CD8-positive, alpha-beta memory T cell (primary cell): ENCODE measurements around the gene FMN1. TPM values are rescaled to one million over a fixed set of nuclear protein-coding genes. Genes with fewer than 3 reads are reported as not detected.

Experiments
- CTCF ChIA-PET: fragments of 350-600 bp; sonication (Branson Sonifier 250); formaldehyde crosslinking; loops from one replicate; lab custom pipeline; 2021; ENCODE audit warnings: antibody characterized with exemption; lab: Charles Lee
- POLR2A ChIA-PET: fragments of 350-600 bp; sonication (Branson Sonifier 250); formaldehyde crosslinking; loops from one replicate; lab custom pipeline; 2021; ENCODE audit warnings: antibody characterized with exemption; lab: Charles Lee
- DNase-seq, 5 donors: peaks; one replicate each; pipeline versions ENCODE4 v3.0.0 to v3.0.0-alpha.2; 2020 to 2022; ENCODE audit warnings: mixed read lengths in 1 of 5
- H3K27ac ChIP-seq: one replicate; pipeline ENCODE4 v1.7.0; 2013; ENCODE audit warnings: low read depth, mild to moderate bottlenecking, low read length, moderate library complexity
- H3K27me3 ChIP-seq: 2 replicates; pipeline ENCODE4 v1.7.0; 2013; ENCODE audit warnings: low read length, mild to moderate bottlenecking; ENCODE audit not compliant: insufficient read depth, poor library complexity, severe bottlenecking
- H3K36me3 ChIP-seq: 2 replicates; pipeline ENCODE4 v1.7.0; 2013; ENCODE audit warnings: mild to moderate bottlenecking, low read length, moderate library complexity; ENCODE audit not compliant: insufficient read depth
- H3K4me1 ChIP-seq: 2 replicates; pipeline ENCODE4 v1.7.0; 2013; ENCODE audit warnings: mild to moderate bottlenecking, low read length, moderate library complexity; ENCODE audit not compliant: insufficient read depth
- H3K4me3 ChIP-seq: 2 replicates; pipeline ENCODE4 v1.7.0; 2013; ENCODE audit warnings: mild to moderate bottlenecking, low read length
- H3K9me3 ChIP-seq: 2 replicates; pipeline ENCODE4 v1.7.0; 2013; ENCODE audit warnings: mild to moderate bottlenecking, low read length
- H3K27ac Mint-ChIP-seq, 8 donors: one replicate each; pipeline ENCODE4 v1.8.0; 2020 to 2021; ENCODE audit warnings: mixed read lengths in 8 of 8, mild to moderate bottlenecking in 6 of 8, inconsistent platforms in 3 of 8, moderate library complexity in 3 of 8
- H3K27me3 Mint-ChIP-seq, 2 donors: one replicate each; pipeline ENCODE4 v1.8.0; 2020 to 2021; ENCODE audit warnings: mixed read lengths in 2 of 2, mild to moderate bottlenecking in 1 of 2, moderate library complexity in 1 of 2
- H3K36me3 Mint-ChIP-seq, 3 donors: one replicate each; pipeline ENCODE4 v1.8.0; 2020 to 2021; ENCODE audit warnings: mixed read lengths in 3 of 3, inconsistent platforms in 1 of 3, mild to moderate bottlenecking in 1 of 3
- H3K4me1 Mint-ChIP-seq, 3 donors: one replicate each; pipeline ENCODE4 v1.8.0; 2020 to 2021; ENCODE audit warnings: mixed read lengths in 3 of 3, inconsistent platforms in 1 of 3, mild to moderate bottlenecking in 1 of 3
- H3K4me3 Mint-ChIP-seq, 7 donors: one replicate each; pipeline ENCODE4 v1.8.0; 2020 to 2021; ENCODE audit warnings: mixed read lengths in 7 of 7, mild to moderate bottlenecking in 6 of 7, moderate library complexity in 4 of 7, inconsistent platforms in 2 of 7
- H3K9me3 Mint-ChIP-seq, 5 donors: one replicate each; pipeline ENCODE4 v1.8.0; 2020 to 2022; ENCODE audit warnings: mixed read lengths in 5 of 5, mild to moderate bottlenecking in 3 of 5, moderate library complexity in 2 of 5, inconsistent platforms in 1 of 5
- polyA plus RNA-seq: library from polyadenylated mRNA; unstranded; fragments of 300-500 nt; fragmentation: Illumina TruSeq; gene quantifications from one replicate; pipeline ENCODE4 v1.2.3, GENCODE V29; 2021
- total RNA-seq, 2 experiments: library from RNA; stranded (reverse); gene quantifications; one replicate each; pipeline ENCODE4 v1.2.3, GENCODE V29; 2021

Gene FMN1
- total and polyA plus RNA-seq, 3 experiments from 2014 or later, result 0.09 to 0.24 (median 0.11) TPM

DNA sequence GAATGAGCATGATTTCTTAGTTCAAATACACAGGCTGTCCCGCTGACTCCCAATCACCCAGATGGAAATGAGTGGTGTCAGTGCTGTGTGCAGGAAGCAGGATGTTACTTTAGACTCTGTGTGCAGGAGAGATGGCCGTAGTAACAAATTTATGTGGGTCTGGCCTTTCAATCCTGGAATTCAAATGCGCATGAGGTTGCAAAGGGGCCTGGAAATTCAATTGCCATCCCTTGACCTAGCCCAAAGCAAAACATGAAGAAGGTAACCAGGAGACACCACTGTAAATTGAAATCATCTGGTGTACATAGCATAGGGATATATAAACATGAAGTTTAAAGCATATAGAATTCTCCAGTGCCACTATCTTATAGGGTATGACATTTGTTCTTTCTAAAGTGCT, 443.5 kb downstream of the FMN1 start:
- POLR2A ChIA-PET, result no interaction called here
- H3K36me3 ChIP-seq, result no peaks in the 10 kb centered on the region
- Mint-ChIP-seq H3K9me3 (peaks cover 0 to 2% (median 0%) of the 10 kb centered on the region in 5 donors), H3K4me3 (no peak overlapping the region), H3K36me3 (no peaks in the 10 kb centered on the region), H3K27me3 (peaks cover 6 to 14% of the 10 kb centered on the region in 2 donors), H3K27ac (no peak overlapping the region), H3K4me1 (no peaks in the 10 kb centered on the region)
- no peak overlapping the region for H3K4me3 ChIP-seq
- no peaks in the 10 kb centered on the region for H3K4me1 ChIP-seq
- no peaks in the 10 kb centered on the region for H3K27me3 ChIP-seq
- CTCF ChIA-PET, result no interaction called here
- no peak overlapping the region for H3K27ac ChIP-seq
- no peaks in the 10 kb centered on the region for H3K9me3 ChIP-seq
- DNase-seq, result no peak

DNA sequence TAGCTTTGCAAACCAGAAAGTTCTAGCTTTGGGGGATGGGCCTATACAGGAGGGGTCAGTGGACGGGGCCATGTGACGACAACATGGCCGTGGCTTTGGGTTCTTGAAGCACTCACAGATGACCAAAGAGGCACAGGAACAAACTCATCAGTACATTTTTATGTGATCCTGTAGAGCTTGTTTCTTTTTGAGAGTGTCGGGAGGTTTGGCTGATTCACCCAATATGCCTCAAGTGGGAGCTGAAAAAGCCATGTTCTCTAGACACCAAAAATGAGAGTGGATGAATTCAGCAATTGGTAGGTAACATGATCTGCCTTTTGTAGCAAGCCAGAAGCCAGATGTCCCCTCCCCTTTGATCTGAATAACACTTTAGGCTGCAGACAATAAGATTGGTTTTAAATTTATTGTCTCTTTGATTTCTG, 446.6 kb downstream of the FMN1 start:
- no peak for DNase-seq
- Mint-ChIP-seq H3K36me3 (no peaks in the 10 kb centered on the region), H3K27me3 (peaks cover 6 to 11% of the 10 kb centered on the region in 2 donors), H3K9me3 (no peaks in the 10 kb centered on the region), H3K4me1 (no peaks in the 10 kb centered on the region), H3K4me3 (peak overlapping the region in 1 of 7 donors; percentile 14), H3K27ac (no peak overlapping the region)
- H3K27ac ChIP-seq, result no peak overlapping the region
- H3K36me3 ChIP-seq, result no peaks in the 10 kb centered on the region
- ChIA-PET POLR2A (no interaction called here), CTCF (interaction anchor here (0.8 kb wide), 1 partner anchor 12 kb away, joined by 3 read pairs; no protein-coding TSS in a partner anchor)
- no peak overlapping the region for H3K4me3 ChIP-seq
- no peaks in the 10 kb centered on the region for H3K27me3 ChIP-seq
- no peaks in the 10 kb centered on the region for H3K9me3 ChIP-seq
- no peaks in the 10 kb centered on the region for H3K4me1 ChIP-seq

DNA sequence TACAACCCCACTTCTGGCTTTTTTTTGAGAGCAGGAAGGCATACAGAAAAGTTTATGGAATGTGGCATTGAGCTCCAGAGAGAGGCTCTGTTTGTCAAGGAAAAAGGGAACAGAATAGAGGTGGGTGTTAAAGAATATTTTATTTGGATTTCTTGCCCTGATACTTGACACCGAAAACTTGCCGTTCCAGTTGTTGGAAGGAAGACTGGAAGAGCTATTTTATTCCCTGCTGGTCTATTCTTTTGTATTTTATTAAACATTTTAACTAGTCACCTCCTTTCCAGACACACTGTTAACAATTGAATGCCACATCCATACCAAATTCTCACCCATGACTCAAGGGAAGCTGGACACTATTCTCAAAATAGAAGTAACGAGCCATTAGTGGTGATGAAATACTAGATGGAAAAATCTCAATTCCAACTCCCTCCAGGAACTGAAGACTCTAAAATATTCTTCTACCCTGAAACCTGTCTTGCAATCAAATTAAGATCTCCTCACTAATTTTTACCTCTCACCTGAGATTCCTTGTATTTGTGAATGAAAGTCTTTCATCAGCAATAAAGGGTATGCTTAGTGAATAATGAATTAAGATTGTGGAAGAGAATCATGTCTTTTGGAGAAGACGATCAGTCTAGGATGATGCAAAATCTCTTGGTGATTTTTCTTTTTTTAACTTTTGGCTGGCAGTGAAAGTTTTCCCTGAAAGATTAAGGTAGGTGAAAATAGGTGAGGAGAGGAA, 448.2 kb downstream of the FMN1 start:
- CTCF ChIA-PET, result no interaction called here
- Mint-ChIP-seq H3K4me1 (no peaks in the 10 kb centered on the region), H3K36me3 (no peaks in the 10 kb centered on the region), H3K27ac (no peak overlapping the region), H3K4me3 (no peak overlapping the region), H3K9me3 (no peaks in the 10 kb centered on the region), H3K27me3 (peaks cover 7 to 14% of the 10 kb centered on the region in 2 donors)
- no peaks in the 10 kb centered on the region for H3K36me3 ChIP-seq
- POLR2A ChIA-PET, result no interaction called here
- H3K27ac ChIP-seq, result no peak overlapping the region
- no peaks in the 10 kb centered on the region for H3K4me1 ChIP-seq
- H3K27me3 ChIP-seq, result no peaks in the 10 kb centered on the region
- no peak overlapping the region for H3K4me3 ChIP-seq
- H3K9me3 ChIP-seq, result no peaks in the 10 kb centered on the region
- DNase-seq, result no peak

DNA sequence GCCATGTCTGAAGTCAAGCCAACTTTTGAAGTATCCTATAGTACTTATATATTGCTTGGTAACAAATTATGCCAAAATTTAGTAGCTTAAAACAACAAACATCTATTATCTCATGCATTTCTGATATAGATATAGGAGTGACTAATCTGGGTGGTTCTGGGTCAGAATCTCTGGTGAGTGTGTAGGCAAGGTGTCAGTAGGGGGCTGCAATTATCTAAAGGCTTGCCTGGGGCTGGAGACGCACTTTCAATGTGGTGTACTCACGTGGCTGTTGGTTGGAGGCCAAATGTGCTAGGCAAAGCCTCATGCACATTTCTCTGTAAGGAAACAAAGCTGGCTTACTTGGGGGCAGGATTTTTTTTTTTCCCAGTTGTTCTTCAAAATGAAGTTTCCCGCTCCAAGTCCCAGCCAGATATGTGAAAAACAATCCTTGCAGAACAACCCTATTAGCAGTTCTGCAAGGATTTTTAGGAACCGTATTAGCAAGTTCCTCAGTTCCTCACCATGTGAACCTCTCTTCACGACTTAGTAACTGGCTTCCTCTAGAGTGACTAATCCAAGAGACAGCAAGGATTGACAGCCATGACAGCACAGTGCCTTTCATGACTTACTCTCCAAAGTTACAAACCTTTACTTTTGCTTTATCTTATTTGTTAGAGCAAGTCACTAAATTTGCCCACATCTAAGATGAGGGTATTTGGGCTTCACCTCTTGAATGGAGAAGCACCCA, 450.9 kb downstream of the FMN1 start:
- Histone ChIP-seq H3K36me3 (no peaks in the 10 kb centered on the region), H3K4me1 (no peaks in the 10 kb centered on the region), H3K4me3 (no peak overlapping the region), H3K27ac (no peak overlapping the region), H3K27me3 (no peaks in the 10 kb centered on the region), H3K9me3 (no peaks in the 10 kb centered on the region)
- Mint-ChIP-seq H3K4me1 (no peaks in the 10 kb centered on the region), H3K27me3 (peaks cover 1 to 8% of the 10 kb centered on the region in 2 donors), H3K36me3 (no peaks in the 10 kb centered on the region), H3K27ac (no peak overlapping the region), H3K4me3 (no peak overlapping the region), H3K9me3 (peaks cover 0 to 17% (median 2%) of the 10 kb centered on the region in 5 donors)
- ChIA-PET POLR2A (no interaction called here), CTCF (no interaction called here)
- DNase-seq, result no peak

DNA sequence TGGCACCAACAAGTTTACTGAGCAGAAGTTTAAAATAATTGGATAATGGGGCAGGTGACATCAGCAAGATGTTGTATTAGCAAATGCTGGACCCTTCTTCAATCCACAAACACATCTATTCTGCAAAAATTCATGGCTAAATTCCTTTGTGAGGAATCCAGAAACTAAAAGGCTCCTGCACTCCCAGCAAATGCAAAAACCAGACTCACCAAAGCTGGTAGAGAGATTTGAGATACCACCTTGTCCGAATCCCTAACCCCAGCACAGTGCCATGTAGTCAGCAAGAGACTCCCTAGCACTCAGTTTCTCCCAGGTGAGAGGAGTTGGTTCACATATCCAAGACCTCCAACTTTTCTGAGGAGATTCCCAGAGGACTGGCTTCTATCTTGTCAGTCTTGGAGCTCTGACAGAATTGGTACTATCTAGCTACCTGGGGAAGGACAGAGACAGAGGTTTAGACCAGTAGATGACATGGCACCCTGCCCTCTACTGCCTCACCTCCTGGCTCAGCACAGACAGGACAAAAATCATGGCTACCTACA, 454.9 kb downstream of the FMN1 start:
- Mint-ChIP-seq H3K4me1 (no peaks in the 10 kb centered on the region), H3K27ac (no peak overlapping the region), H3K27me3 (peaks cover 1 to 17% of the 10 kb centered on the region in 2 donors), H3K36me3 (no peaks in the 10 kb centered on the region), H3K4me3 (no peak overlapping the region), H3K9me3 (peaks cover 0 to 17% (median 2%) of the 10 kb centered on the region in 5 donors)
- H3K9me3 ChIP-seq, result no peaks in the 10 kb centered on the region
- H3K27ac ChIP-seq, result no peak overlapping the region
- no peak for DNase-seq
- H3K4me1 ChIP-seq, result no peaks in the 10 kb centered on the region
- ChIA-PET POLR2A (no interaction called here), CTCF (no interaction called here)
- H3K4me3 ChIP-seq, result no peak overlapping the region
- H3K27me3 ChIP-seq, result no peaks in the 10 kb centered on the region
- H3K36me3 ChIP-seq, result no peaks in the 10 kb centered on the region

DNA sequence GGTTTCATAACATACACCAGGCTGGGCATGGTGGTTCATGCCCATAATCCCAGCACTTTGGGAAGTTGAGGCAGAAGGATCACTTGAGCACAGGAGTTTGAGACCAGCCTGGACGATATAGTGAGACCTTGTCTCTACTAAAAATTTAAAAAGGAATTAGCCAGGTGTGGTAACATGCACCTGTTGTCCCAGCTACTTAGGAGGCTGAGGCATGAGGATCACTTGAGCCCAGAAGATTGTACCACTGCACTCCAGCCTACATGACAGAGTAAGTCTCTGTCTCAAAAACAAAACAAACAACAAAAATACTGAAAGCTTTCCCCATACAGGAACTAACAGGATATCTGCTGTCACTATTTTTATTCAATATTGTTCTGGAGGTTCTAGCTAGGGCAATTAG, 455.8 kb downstream of the FMN1 start:
- no peaks in the 10 kb centered on the region for H3K4me1 Mint-ChIP-seq
- H3K9me3 Mint-ChIP-seq, result peaks cover 0 to 17% (median 2%) of the 10 kb centered on the region in 5 donors
- no peak overlapping the region for H3K4me3 Mint-ChIP-seq
- H3K36me3 ChIP-seq, result no peaks in the 10 kb centered on the region
- no peak overlapping the region for H3K4me3 ChIP-seq
- ChIA-PET POLR2A (no interaction called here), CTCF (no interaction called here)
- H3K9me3 ChIP-seq, result no peaks in the 10 kb centered on the region
- no peak overlapping the region for H3K27ac Mint-ChIP-seq
- no peak overlapping the region for H3K27ac ChIP-seq
- H3K36me3 Mint-ChIP-seq, result no peaks in the 10 kb centered on the region
- H3K27me3 Mint-ChIP-seq, result peaks cover 1 to 18% of the 10 kb centered on the region in 2 donors
- H3K4me1 ChIP-seq, result no peaks in the 10 kb centered on the region
- H3K27me3 ChIP-seq, result no peaks in the 10 kb centered on the region
- DNase-seq, result no peak

DNA sequence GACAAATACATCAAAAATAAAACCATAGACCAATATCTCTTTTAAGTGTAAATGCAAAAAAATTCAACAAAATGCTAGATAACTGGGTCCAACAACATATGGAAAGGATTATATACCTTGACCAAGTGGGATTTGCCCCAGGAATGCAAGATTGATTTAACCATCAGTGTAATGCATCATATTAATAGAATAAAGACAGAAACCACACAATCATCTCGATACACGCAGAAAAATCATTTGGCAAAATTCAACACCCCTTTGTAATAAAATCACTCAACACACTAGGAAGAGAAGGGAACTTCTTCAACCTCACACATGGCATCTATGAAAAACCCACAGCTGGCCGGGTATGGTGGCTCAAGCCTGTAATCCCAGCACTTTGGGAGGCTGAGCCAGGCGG, 457.2 kb downstream of the FMN1 start:
- Histone ChIP-seq H3K36me3 (no peaks in the 10 kb centered on the region), H3K27me3 (no peaks in the 10 kb centered on the region)
- H3K36me3 Mint-ChIP-seq, result no peaks in the 10 kb centered on the region

DNA sequence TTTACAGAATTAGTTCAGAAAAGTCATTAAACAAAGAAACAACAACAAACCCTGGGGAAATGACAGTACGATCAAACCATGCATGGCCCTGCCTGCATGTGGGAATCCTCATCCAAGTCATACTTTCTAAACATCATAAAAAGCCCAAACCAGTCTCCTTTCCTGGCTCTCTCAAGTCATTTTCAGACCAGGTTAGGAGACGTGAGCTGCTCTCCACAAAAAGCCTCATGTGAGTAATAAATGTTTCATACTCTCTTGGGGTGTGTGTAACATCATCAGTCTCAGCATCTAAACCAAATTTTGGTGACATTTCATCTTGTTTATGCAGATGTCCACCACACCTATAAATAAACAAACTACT, 457.8 kb downstream of the FMN1 start:
- no peak overlapping the region for H3K4me3 Mint-ChIP-seq
- peaks cover 0 to 14% of the 10 kb centered on the region in 2 donors for H3K27me3 Mint-ChIP-seq
- Histone ChIP-seq H3K4me1 (no peaks in the 10 kb centered on the region), H3K4me3 (no peak overlapping the region), H3K27me3 (no peaks in the 10 kb centered on the region), H3K9me3 (no peaks in the 10 kb centered on the region), H3K36me3 (no peaks in the 10 kb centered on the region), H3K27ac (no peak overlapping the region)
- DNase-seq, result no peak
- no peaks in the 10 kb centered on the region for H3K36me3 Mint-ChIP-seq
- H3K4me1 Mint-ChIP-seq, result no peaks in the 10 kb centered on the region
- H3K27ac Mint-ChIP-seq, result no peak overlapping the region
- POLR2A ChIA-PET, result no interaction called here
- CTCF ChIA-PET, result interaction anchor here (1.4 kb wide), 1 partner anchor 12 kb away, joined by 3 read pairs; no protein-coding TSS in a partner anchor
- H3K9me3 Mint-ChIP-seq, result peaks cover 0 to 17% (median 2%) of the 10 kb centered on the region in 5 donors

More for the DNA sequence above, 457.2 kb downstream of the FMN1 start:
- Mint-ChIP-seq H3K27me3 (peaks cover 0 to 15% of the 10 kb centered on the region in 2 donors), H3K4me1 (no peaks in the 10 kb centered on the region), H3K4me3 (no peak overlapping the region), H3K9me3 (peaks cover 0 to 17% (median 2%) of the 10 kb centered on the region in 5 donors), H3K27ac (no peak overlapping the region)
- no peak overlapping the region for H3K27ac ChIP-seq
- H3K4me3 ChIP-seq, result no peak overlapping the region
- ChIA-PET POLR2A (no interaction called here), CTCF (no interaction called here)
- no peak for DNase-seq
- H3K4me1 ChIP-seq, result no peaks in the 10 kb centered on the region
- H3K9me3 ChIP-seq, result no peaks in the 10 kb centered on the region
